Panc1 (cell line): ENCODE measurements around the gene BTBD18. TPM values are rescaled to one million over a fixed set of nuclear protein-coding genes. Genes with fewer than 3 reads are reported as not detected.

Experiments used
- ATAC-seq: fragments of 200-7000 bp; cut with Tn5 transposase; 2 replicates; pipeline ENCODE4 v1.9.1; 2020; ENCODE audit warnings: mild to moderate bottlenecking, moderate library complexity
- BruUV-seq: library from RNA; stranded (reverse); fragments of 400-500 nt; replicated peaks from 2 replicates; lab custom pipeline; 2021; lab: Mats Ljungman, UMichigan
- CTCF ChIA-PET: fragments of 300-600 bp; sonication (Branson Sonifier 250); formaldehyde crosslinking; loops from one replicate; lab custom pipeline; 2022; ENCODE audit warnings: antibody characterized with exemption; lab: Charles Lee
- POLR2A ChIA-PET: fragments of 300-600 bp; sonication (Branson Sonifier 250); formaldehyde crosslinking; loops from one replicate; lab custom pipeline; 2022; ENCODE audit warnings: antibody characterized with exemption; lab: Charles Lee
- DNase-seq: peaks from one replicate; pipeline ENCODE4 v3.0.0-alpha.2; 2010; ENCODE audit warnings: low read depth, low spot score
- H3K27ac ChIP-seq: 2 replicates; pipeline ENCODE4 v1.5.1; 2011; ENCODE audit warnings: mild to moderate bottlenecking, low read length, inconsistent platforms
- H3K27me3 ChIP-seq: fragments of 200-500 bp; sonication (Bioruptor generic); 2 replicates; pipeline ENCODE4 v1.6.0; 2014; ENCODE audit warnings: low read length, inconsistent platforms; ENCODE audit not compliant: control insufficient read depth, insufficient read depth
- H3K36me3 ChIP-seq: fragments of 200-500 bp; sonication (Bioruptor generic); 2 replicates; pipeline ENCODE4 v1.5.1; 2014; ENCODE audit warnings: inconsistent platforms, mild to moderate bottlenecking, low read length, moderate library complexity; ENCODE audit not compliant: control insufficient read depth, insufficient read depth
- H3K4me1 ChIP-seq: 2 replicates; pipeline ENCODE4 v1.5.1; 2011; ENCODE audit warnings: inconsistent platforms, mild to moderate bottlenecking, low read length, moderate library complexity; ENCODE audit not compliant: control insufficient read depth, insufficient read depth
- H3K4me3 ChIP-seq, 2 experiments: 2 replicates each; pipeline ENCODE4 v1.5.1; 2011 to 2012; ENCODE audit warnings: low read depth in 2 of 2, low read length in 2 of 2, mild to moderate bottlenecking in 2 of 2, inconsistent platforms in 1 of 2, moderate library complexity in 1 of 2
- H3K9me3 ChIP-seq: fragments of 200-500 bp; sonication (Bioruptor generic); 2 replicates; pipeline ENCODE4 v1.5.1; 2014; ENCODE audit warnings: low read depth, mild to moderate bottlenecking, inconsistent platforms, low read length, moderate library complexity; ENCODE audit not compliant: control insufficient read depth, insufficient read depth
- CTCF ChIP-seq: fragments of 450-650 bp; IDR thresholded peaks from 2 replicates; pipeline ENCODE4 v1.5.1; 2017; ENCODE audit warnings: mild to moderate bottlenecking
- POLR2AphosphoS5 ChIP-seq: IDR thresholded peaks from 2 replicates; pipeline ENCODE4 v1.6.1; 2012; ENCODE audit warnings: mild to moderate bottlenecking, low read depth, low read length, moderate library complexity
- REST ChIP-seq, 2 experiments: IDR thresholded peaks; 2 replicates each; pipeline ENCODE4 v1.6.1; 2011 to 2012; ENCODE audit warnings: low read depth in 2 of 2, control low read depth in 1 of 2, low read length in 1 of 2, mild to moderate bottlenecking in 1 of 2, moderate library complexity in 1 of 2; ENCODE audit not compliant: insufficient read depth in 1 of 2
- SIN3A ChIP-seq: IDR thresholded peaks from 2 replicates; pipeline ENCODE4 v1.6.1; 2012; ENCODE audit warnings: low read depth, mild to moderate bottlenecking, low read length, moderate library complexity, borderline replicate concordance; ENCODE audit not compliant: insufficient read depth
- TCF7L2 ChIP-seq: IDR thresholded peaks from 2 replicates; pipeline ENCODE4 v1.6.1; 2011; ENCODE audit warnings: mild to moderate bottlenecking, low read depth, low read length, inconsistent platforms
- in situ Hi-C: cut with HindIII; loops from 2 replicates; pipeline ENCODE4 v1.10.0; 2016; ENCODE audit warnings: low sequenced_read_pairs, low pct_unique_long_range_greater_than_20kb
- intact Hi-C: fragments of 100-400 bp; cut with micrococcal nuclease; formaldehyde crosslinking; loops from one replicate; pipeline ENCODE4 v1.10.0; 2022; ENCODE audit not compliant: unreplicated experiment
- total RNA-seq: library from RNA; stranded (reverse); gene quantifications from one replicate; pipeline ENCODE4 v1.2.1, GENCODE V29; 2021; ENCODE audit not compliant: unreplicated experiment

The BTBD18 gene
- total RNA-seq, 1 experiment from 2014 or later, result not detected

- Histone ChIP-seq H3K27me3 (no peaks in the 10 kb centered on the region), H3K4me3 (no peak overlapping the region), H3K27ac (no peak overlapping the region; the same call in 1 of the 2 replicates), H3K4me1 (peaks cover 55% of the 10 kb centered on the region), H3K36me3 (no peaks in the 10 kb centered on the region), H3K9me3 (no peaks in the 10 kb centered on the region)
- no TSS peak for BruUV-seq
- intact Hi-C loops, result no loop called here
- CTCF ChIA-PET, result interaction anchor here (0.6 kb wide), 2 partner anchors 10 to 16 kb away, joined by 3 read pairs; no protein-coding TSS in a partner anchor
- DNase-seq (no peak), ATAC-seq (no peak)
- TF ChIP-seq CTCF, result no peak
- TF ChIP-seq TCF7L2, result no peak
- TF ChIP-seq SIN3A, result no peak
- TF ChIP-seq REST (IDR thresholded peaks at IDR 0.05; ENCODE audit: insufficient read depth in 1 of 2, low read depth in 2 of 2, low read length in 1 of 2), result no peak
- TF ChIP-seq POLR2AphosphoS5, result no peak
- in situ Hi-C loops, result no loop called here
- POLR2A ChIA-PET, result interaction anchor here (0.6 to 0.9 kb wide), 3 partner anchors 10 to 722 kb away, joined by 5 to 6 read pairs (median 5); partner anchors contain the start of gene CTNND1
These were observed 19.7 kb upstream of the BTBD18 start for GRCh38 chr11:57771365-57771764.

- no peak overlapping the region; the same call in 1 of the 2 replicates for H3K27ac ChIP-seq
- ChIA-PET POLR2A (interaction anchor here (1.0 kb wide), 1 partner anchor 9 kb away, joined by 6 read pairs; the partner anchor contains the start of gene CTNND1), CTCF (no interaction called here)
- H3K27me3 ChIP-seq, result no peaks in the 10 kb centered on the region
- TF ChIP-seq CTCF (no peak), REST (IDR thresholded peaks at IDR 0.05; ENCODE audit: insufficient read depth in 1 of 2, low read depth in 2 of 2, low read length in 1 of 2) (no peak), SIN3A (no peak), TCF7L2 (no peak), POLR2AphosphoS5 (no peak)
- H3K4me3 ChIP-seq, result no peak overlapping the region
- no TSS peak for BruUV-seq
- intact Hi-C loops, result no loop called here
- no peaks in the 10 kb centered on the region for H3K9me3 ChIP-seq
- ATAC-seq, result no peak
- in situ Hi-C loops, result no loop called here
- no peaks in the 10 kb centered on the region for H3K36me3 ChIP-seq
- no peak for DNase-seq
- H3K4me1 ChIP-seq, result peaks cover 54% of the 10 kb centered on the region
These were observed 19.2 kb upstream of the BTBD18 start for GRCh38 chr11:57770793-57771192.
